GM18505 (cell line): ENCODE measurements around the gene STARD10.

Experiments used
- ATAC-seq: cut with Tn5 transposase; IDR thresholded peaks from one replicate; pipeline ENCODE4 v1.9.1; 2021; ENCODE audit not compliant: unreplicated experiment
- POLR2A ChIP-seq: IDR thresholded peaks from 4 replicates; pipeline ENCODE4 v1.6.1; 2011; ENCODE audit warnings: borderline replicate concordance; ENCODE audit not compliant: insufficient read depth, insufficient read length; ENCODE audit errors: extremely low read depth

STARD10 gene

GRCh38 chr11:72766152-72766902, 27.5 kb downstream of the STARD10 start:
- TF ChIP-seq POLR2A = no peak
- no peak for ATAC-seq

GRCh38 chr11:72764503-72764902, 29.3 kb downstream of the STARD10 start:
- ATAC-seq = no peak
- TF ChIP-seq POLR2A = no peak

- no peak for TF ChIP-seq POLR2A
- ATAC-seq = no peak
Observed at GRCh38 chr11:72763823-72764222, 30.0 kb downstream of the STARD10 start.

- no peak for TF ChIP-seq POLR2A
- ATAC-seq = no peak
Observed at GRCh38 chr11:72762641-72763304, 31.1 kb downstream of the STARD10 start.

GRCh38 chr11:72760539-72761405, 33.1 kb downstream of the STARD10 start:
- no peak for ATAC-seq
- no peak for TF ChIP-seq POLR2A

GRCh38 chr11:72759468-72759985, 34.3 kb downstream of the STARD10 start:
- ATAC-seq = no peak
- TF ChIP-seq POLR2A = no peak

GRCh38 chr11:72758690-72759389, 35.0 kb downstream of the STARD10 start:
- no peak for ATAC-seq
- TF ChIP-seq POLR2A = no peak

GRCh38 chr11:72758304-72758689, 35.5 kb downstream of the STARD10 start:
- ATAC-seq = no peak
- no peak for TF ChIP-seq POLR2A

- no peak for TF ChIP-seq POLR2A
- ATAC-seq = no peak
Observed at GRCh38 chr11:72755713-72756285, 38.0 kb downstream of the STARD10 start.

- TF ChIP-seq POLR2A = no peak
- no peak for ATAC-seq
Observed at GRCh38 chr11:72754544-72755155, 39.2 kb downstream of the STARD10 start.

GRCh38 chr11:72754149-72754543, 39.7 kb downstream of the STARD10 start:
- no peak for TF ChIP-seq POLR2A
- no peak for ATAC-seq
